ENCODE measurements around the gene PPP2R5C. TPM values are rescaled to one million over a fixed set of nuclear protein-coding genes. Genes with fewer than 3 reads are reported as not detected.
A peak's percentile ranks its signal among the peaks of the same experiment; 100 is the strongest.

Gene PPP2R5C
- total RNA-seq, 1 donor from 2014 or later, result 71.5 TPM

- DNase-seq (ENCODE audit: low spot score), result no peak
- TF ChIP-seq, protein P1, sequence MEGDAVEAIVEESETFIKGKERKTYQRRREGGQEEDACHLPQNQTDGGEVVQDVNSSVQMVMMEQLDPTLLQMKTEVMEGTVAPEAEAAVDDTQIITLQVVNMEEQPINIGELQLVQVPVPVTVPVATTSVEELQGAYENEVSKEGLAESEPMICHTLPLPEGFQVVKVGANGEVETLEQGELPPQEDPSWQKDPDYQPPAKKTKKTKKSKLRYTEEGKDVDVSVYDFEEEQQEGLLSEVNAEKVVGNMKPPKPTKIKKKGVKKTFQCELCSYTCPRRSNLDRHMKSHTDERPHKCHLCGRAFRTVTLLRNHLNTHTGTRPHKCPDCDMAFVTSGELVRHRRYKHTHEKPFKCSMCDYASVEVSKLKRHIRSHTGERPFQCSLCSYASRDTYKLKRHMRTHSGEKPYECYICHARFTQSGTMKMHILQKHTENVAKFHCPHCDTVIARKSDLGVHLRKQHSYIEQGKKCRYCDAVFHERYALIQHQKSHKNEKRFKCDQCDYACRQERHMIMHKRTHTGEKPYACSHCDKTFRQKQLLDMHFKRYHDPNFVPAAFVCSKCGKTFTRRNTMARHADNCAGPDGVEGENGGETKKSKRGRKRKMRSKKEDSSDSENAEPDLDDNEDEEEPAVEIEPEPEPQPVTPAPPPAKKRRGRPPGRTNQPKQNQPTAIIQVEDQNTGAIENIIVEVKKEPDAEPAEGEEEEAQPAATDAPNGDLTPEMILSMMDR (IDR thresholded peaks at IDR 0.05; ENCODE audit: unreplicated experiment), result no peak
- Mint-ChIP-seq H3K27ac (ENCODE audit: unreplicated experiment) (no peak overlapping the region), H3K27me3 (ENCODE audit: unreplicated experiment) (peaks cover 6% of the 10 kb centered on the region), H3K4me3 (ENCODE audit: unreplicated experiment) (no peak overlapping the region), H3K36me3 (ENCODE audit: low read depth, unreplicated experiment) (no peaks in the 10 kb centered on the region), H3K9me3 (ENCODE audit: unreplicated experiment) (no peaks in the 10 kb centered on the region), H3K4me1 (ENCODE audit: unreplicated experiment) (no peaks in the 10 kb centered on the region)
These were observed 197.8 kb downstream of the PPP2R5C start for GRCh38 chr14:101959277-101959676.

DNA sequence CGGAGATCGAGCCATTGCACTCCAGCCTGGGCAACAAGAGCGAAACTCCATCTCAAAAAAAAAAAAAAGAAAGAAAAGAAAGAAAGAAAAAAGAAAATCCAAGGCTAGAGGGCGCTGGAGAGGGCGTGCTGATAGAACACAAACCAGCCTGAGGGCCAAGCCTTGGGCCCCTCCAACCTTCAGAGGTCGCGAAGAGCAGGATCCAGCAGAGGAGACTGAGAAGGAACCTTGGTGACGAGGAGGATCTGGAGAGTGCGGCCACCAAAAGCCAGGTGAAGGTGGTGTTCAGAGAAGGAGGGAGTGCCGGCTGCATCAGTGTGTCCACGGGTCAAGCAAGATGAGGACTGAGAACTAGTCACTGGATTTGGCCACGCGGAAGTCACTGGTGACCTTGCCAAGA is 198.7 kb downstream of the PPP2R5C start:
- TF ChIP-seq, protein P1 (IDR thresholded peaks at IDR 0.05; ENCODE audit: unreplicated experiment), result peak; percentile 32

DNA sequence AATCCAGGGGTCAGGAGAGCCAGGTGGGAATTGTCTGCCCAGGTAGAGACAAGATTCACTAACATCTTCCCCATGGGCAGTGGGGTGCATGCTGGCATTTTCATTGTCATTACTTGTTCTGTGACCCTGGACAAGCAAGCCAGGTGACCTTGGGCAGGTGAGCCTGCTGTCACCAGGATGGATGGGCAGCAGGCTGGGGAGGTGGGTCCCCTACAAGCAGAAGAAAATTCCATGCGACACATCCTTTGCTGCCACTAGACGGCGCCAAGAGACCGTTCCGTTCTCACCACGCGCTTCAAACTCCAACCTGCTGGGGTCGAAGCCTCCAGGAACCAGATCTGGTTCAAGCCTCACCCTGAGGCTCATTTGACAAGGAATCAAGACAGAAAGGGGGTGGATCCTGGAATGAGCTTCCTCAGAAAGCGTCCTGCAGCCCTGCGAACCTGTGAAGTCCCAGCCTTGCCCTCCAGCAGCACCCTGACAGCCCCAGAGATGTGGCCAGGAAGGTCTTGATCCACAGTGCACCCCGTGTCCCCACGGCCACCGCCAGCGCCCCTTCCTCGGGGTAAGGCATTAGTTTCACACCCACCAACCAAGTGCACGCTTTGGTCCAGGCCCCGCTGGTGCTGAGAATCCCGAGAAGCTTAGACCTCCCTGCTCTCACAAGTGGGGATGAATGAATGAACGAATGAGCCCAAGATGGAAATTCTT is 199.7 kb downstream of the PPP2R5C start:
- Mint-ChIP-seq H3K4me1 (ENCODE audit: unreplicated experiment) (no peaks in the 10 kb centered on the region), H3K9me3 (ENCODE audit: unreplicated experiment) (no peaks in the 10 kb centered on the region), H3K27ac (ENCODE audit: unreplicated experiment) (no peak overlapping the region), H3K36me3 (ENCODE audit: low read depth, unreplicated experiment) (no peaks in the 10 kb centered on the region), H3K27me3 (ENCODE audit: unreplicated experiment) (peaks cover 6% of the 10 kb centered on the region), H3K4me3 (ENCODE audit: unreplicated experiment) (no peak overlapping the region)
- TF ChIP-seq, protein P1 (IDR thresholded peaks at IDR 0.05; ENCODE audit: unreplicated experiment), result peak; percentile 68
- peak; percentile 69 for DNase-seq (ENCODE audit: low spot score)

More for the DNA sequence above, 198.7 kb downstream of the PPP2R5C start:
- DNase-seq (ENCODE audit: low spot score), result peak; percentile 41
- no peaks in the 10 kb centered on the region for H3K4me1 Mint-ChIP-seq (ENCODE audit: unreplicated experiment)
- H3K9me3 Mint-ChIP-seq (ENCODE audit: unreplicated experiment), result no peaks in the 10 kb centered on the region
- no peak overlapping the region for H3K4me3 Mint-ChIP-seq (ENCODE audit: unreplicated experiment)
- H3K36me3 Mint-ChIP-seq (ENCODE audit: low read depth, unreplicated experiment), result no peaks in the 10 kb centered on the region
- no peak overlapping the region for H3K27ac Mint-ChIP-seq (ENCODE audit: unreplicated experiment)
- peaks cover 6% of the 10 kb centered on the region for H3K27me3 Mint-ChIP-seq (ENCODE audit: unreplicated experiment)

- Mint-ChIP-seq H3K36me3 (ENCODE audit: low read depth, unreplicated experiment) (no peaks in the 10 kb centered on the region), H3K9me3 (ENCODE audit: unreplicated experiment) (no peaks in the 10 kb centered on the region), H3K27me3 (ENCODE audit: unreplicated experiment) (peaks cover 6% of the 10 kb centered on the region), H3K27ac (ENCODE audit: unreplicated experiment) (no peak overlapping the region), H3K4me3 (ENCODE audit: unreplicated experiment) (no peak overlapping the region), H3K4me1 (ENCODE audit: unreplicated experiment) (no peaks in the 10 kb centered on the region)
- TF ChIP-seq, protein P1 (IDR thresholded peaks at IDR 0.05; ENCODE audit: unreplicated experiment), result no peak
- DNase-seq (ENCODE audit: low spot score), result no peak
These were observed 200.4 kb downstream of the PPP2R5C start for GRCh38 chr14:101961746-101962502.

GRCh38 chr14:101962503-101962874 is 201.0 kb downstream of the PPP2R5C start:
- Mint-ChIP-seq H3K4me3 (ENCODE audit: unreplicated experiment) (no peak overlapping the region), H3K27me3 (ENCODE audit: unreplicated experiment) (peaks cover 8% of the 10 kb centered on the region), H3K27ac (ENCODE audit: unreplicated experiment) (no peak overlapping the region), H3K36me3 (ENCODE audit: low read depth, unreplicated experiment) (no peaks in the 10 kb centered on the region), H3K9me3 (ENCODE audit: unreplicated experiment) (no peaks in the 10 kb centered on the region), H3K4me1 (ENCODE audit: unreplicated experiment) (no peaks in the 10 kb centered on the region)
- TF ChIP-seq, protein P1 (IDR thresholded peaks at IDR 0.05; ENCODE audit: unreplicated experiment), result no peak
- DNase-seq (ENCODE audit: low spot score), result no peak
